GM23338 (cell line): ENCODE measurements around the gene CNNM3. TPM values are rescaled to one million over a fixed set of nuclear protein-coding genes. Genes with fewer than 3 reads are reported as not detected.

Experiments used
- ATAC-seq: fragments of 200-7000 bp; cut with Tn5 transposase; 3 replicates; pipeline ENCODE4 v1.9.1; 2020
- DNase-seq: peaks from one replicate; pipeline ENCODE4 v3.0.0-alpha.2; 2015; ENCODE audit warnings: low spot score
- H2AFZ ChIP-seq: fragments of 200-600 bp; sonication (generic); 2 replicates; pipeline ENCODE4 v1.8.0; 2016; ENCODE audit warnings: antibody characterized with exemption, mild to moderate bottlenecking, moderate library complexity
- H3F3A ChIP-seq: fragments of 200-600 bp; sonication (generic); replicated peaks from 2 replicates; pipeline ENCODE4 v1.8.0; 2017; ENCODE audit warnings: antibody characterized with exemption, mixed run types, low read depth
- H3K27ac ChIP-seq: fragments of 200-600 bp; sonication (generic); 2 replicates; pipeline ENCODE4 v1.6.1; 2016; ENCODE audit warnings: low read depth
- H3K27me3 ChIP-seq: fragments of 200-600 bp; sonication (generic); 2 replicates; pipeline ENCODE4 v1.8.0; 2016; ENCODE audit warnings: mild to moderate bottlenecking, mixed run types, moderate library complexity; ENCODE audit not compliant: insufficient read depth
- H3K36me3 ChIP-seq: fragments of 200-600 bp; sonication (generic); 2 replicates; pipeline ENCODE4 v1.8.0; 2016; ENCODE audit warnings: mild to moderate bottlenecking; ENCODE audit not compliant: insufficient read depth
- H3K4me1 ChIP-seq: fragments of 200-600 bp; sonication (generic); 2 replicates; pipeline ENCODE4 v1.8.0; 2016; ENCODE audit warnings: mild to moderate bottlenecking, moderate library complexity; ENCODE audit not compliant: insufficient read depth
- H3K4me2 ChIP-seq: fragments of 200-600 bp; sonication (generic); 2 replicates; pipeline ENCODE4 v1.7.1; 2017; ENCODE audit warnings: mixed run types
- H3K4me3 ChIP-seq: fragments of 200-600 bp; sonication (generic); 2 replicates; pipeline ENCODE4 v1.6.1; 2016; ENCODE audit warnings: mixed run types
- H3K79me2 ChIP-seq: fragments of 200-600 bp; sonication (generic); replicated peaks from 2 replicates; pipeline ENCODE4 v1.8.0; 2017; ENCODE audit warnings: mild to moderate bottlenecking; ENCODE audit not compliant: insufficient read depth
- H3K9me2 ChIP-seq: fragments of 200-600 bp; sonication (generic); 2 replicates; pipeline ENCODE4 v1.8.0; 2017; ENCODE audit not compliant: insufficient read depth
- H4K20me1 ChIP-seq: fragments of 200-600 bp; sonication (generic); replicated peaks from 2 replicates; pipeline ENCODE4 v1.8.0; 2017; ENCODE audit warnings: mild to moderate bottlenecking; ENCODE audit not compliant: insufficient read depth
- H3K27ac Mint-ChIP-seq: 2 replicates; pipeline ENCODE4 v1.8.0; 2020; ENCODE audit warnings: inconsistent platforms, mild to moderate bottlenecking, moderate library complexity, mixed read lengths
- H3K27me3 Mint-ChIP-seq: 3 replicates; pipeline ENCODE4 v1.8.0; 2022; ENCODE audit warnings: low read depth, mild to moderate bottlenecking, moderate library complexity, mixed read lengths, inconsistent platforms; ENCODE audit not compliant: insufficient read depth, poor library complexity
- H3K36me3 Mint-ChIP-seq: 3 replicates; pipeline ENCODE4 v1.8.0; 2021; ENCODE audit warnings: low read depth, mild to moderate bottlenecking, inconsistent platforms, moderate library complexity, mixed read lengths
- H3K4me1 Mint-ChIP-seq: 3 replicates; pipeline ENCODE4 v1.8.0; 2020; ENCODE audit warnings: mild to moderate bottlenecking, inconsistent platforms, mixed read lengths
- H3K4me3 Mint-ChIP-seq: 3 replicates; pipeline ENCODE4 v1.8.0; 2021; ENCODE audit warnings: moderate library complexity, mild to moderate bottlenecking, inconsistent platforms, mixed read lengths
- H3K9me3 Mint-ChIP-seq: 3 replicates; pipeline ENCODE4 v1.8.0; 2020; ENCODE audit warnings: moderate library complexity, mild to moderate bottlenecking, inconsistent platforms, mixed read lengths
- CREB1 ChIP-seq: fragments of 250-450 bp; sonication (Bioruptor Pico); IDR thresholded peaks from 2 replicates; pipeline ENCODE4 v1.5.0; 2020; ENCODE audit warnings: low read depth, mild to moderate bottlenecking, moderate library complexity
- ETS1 ChIP-seq: IDR thresholded peaks from 2 replicates; pipeline ENCODE4 v1.6.1; 2016; ENCODE audit warnings: antibody characterized with exemption
- JUNB ChIP-seq: IDR thresholded peaks from one replicate; pipeline ENCODE4 v1.6.1; 2016; ENCODE audit warnings: antibody characterized with exemption; ENCODE audit not compliant: unreplicated experiment
- NANOG ChIP-seq: IDR thresholded peaks from 2 replicates; pipeline ENCODE4 v1.6.1; 2016; ENCODE audit warnings: antibody characterized with exemption, borderline replicate concordance
- POLR2AphosphoS5 ChIP-seq: IDR thresholded peaks from 2 replicates; pipeline ENCODE4 v1.6.1; 2016; ENCODE audit warnings: antibody characterized with exemption, low read depth
- STAT1 ChIP-seq: IDR thresholded peaks from one replicate; pipeline ENCODE4 v1.6.1; 2016; ENCODE audit warnings: antibody characterized with exemption; ENCODE audit not compliant: unreplicated experiment
- ZNF331 ChIP-seq: fragments of 250-450 bp; sonication (Bioruptor Pico); IDR thresholded peaks from 2 replicates; pipeline ENCODE4 v1.5.0; 2020; ENCODE audit warnings: low read depth, mild to moderate bottlenecking, moderate library complexity
- ZNF462 ChIP-seq: fragments of 250-450 bp; sonication (Bioruptor Pico); IDR thresholded peaks from 2 replicates; pipeline ENCODE4 v1.5.0; 2020; ENCODE audit warnings: mild to moderate bottlenecking, moderate library complexity
- polyA plus RNA-seq: library from polyadenylated mRNA; unstranded; fragments of >200 nt; fragmentation: Nextera tagmentation; extraction: Ambion mirVana; gene quantifications from 2 replicates; pipeline ENCODE4 v1.2.1, GENCODE V29; 2016
- total RNA-seq: library from RNA; depleted of rRNA; stranded (reverse); fragments of >200 nt; shearing (Covaris generic); gene quantifications from 2 replicates; pipeline ENCODE4 v1.2.3, GENCODE V29; 2014
- TF ChIP-seq, protein P1 (sequence below): IDR thresholded peaks from one replicate; pipeline ENCODE4 v1.6.1; 2018; ENCODE audit warnings: antibody characterized with exemption; ENCODE audit not compliant: unreplicated experiment

The CNNM3 gene
- total and polyA plus RNA-seq, 2 experiments from 2014 or later, result 5.3 to 25.7 TPM

DNA sequence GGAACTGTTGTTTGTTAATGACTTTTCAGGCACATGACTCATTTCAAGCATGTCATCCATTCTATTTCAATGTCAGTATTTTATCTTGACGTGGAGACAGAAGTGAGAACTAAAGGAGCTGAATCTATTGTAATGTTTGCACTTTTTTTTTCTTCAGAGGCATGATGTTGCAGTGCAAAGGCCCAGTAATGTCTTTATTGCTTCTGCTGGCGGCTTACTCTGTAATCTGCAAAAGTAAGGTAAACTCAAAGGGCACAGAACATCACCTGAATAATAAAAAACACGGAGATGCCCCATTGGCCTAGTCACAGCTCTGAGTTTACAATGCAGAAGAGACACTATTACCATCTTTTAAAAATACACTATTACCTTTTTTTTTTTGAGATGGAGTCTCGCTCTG lies 2.4 kb upstream of the CNNM3 start:
- peaks cover 13% of the 10 kb centered on the region for H3K4me1 Mint-ChIP-seq
- Histone ChIP-seq H3K27me3 (no peaks in the 10 kb centered on the region), H3F3A (peaks cover 6% of the 10 kb centered on the region; the same call in 1 of the 2 replicates), H3K4me3 (no peak overlapping the region), H3K27ac (no peak overlapping the region), H4K20me1 (peaks cover 14% of the 10 kb centered on the region), H3K36me3 (no peaks in the 10 kb centered on the region), H2AFZ (no peak overlapping the region), H3K4me2 (no peak overlapping the region), H3K79me2 (peaks cover 17% of the 10 kb centered on the region), H3K4me1 (peaks cover 19% of the 10 kb centered on the region), H3K9me2 (no peaks in the 10 kb centered on the region)
- H3K9me3 Mint-ChIP-seq, result no peaks in the 10 kb centered on the region
- peaks cover 14% of the 10 kb centered on the region for H3K27me3 Mint-ChIP-seq
- H3K27ac Mint-ChIP-seq, result no peak overlapping the region
- no peak for TF ChIP-seq ETS1
- ATAC-seq, result no peak
- H3K4me3 Mint-ChIP-seq, result no peak overlapping the region
- DNase-seq, result no peak
- H3K36me3 Mint-ChIP-seq, result peaks cover 11% of the 10 kb centered on the region

DNA sequence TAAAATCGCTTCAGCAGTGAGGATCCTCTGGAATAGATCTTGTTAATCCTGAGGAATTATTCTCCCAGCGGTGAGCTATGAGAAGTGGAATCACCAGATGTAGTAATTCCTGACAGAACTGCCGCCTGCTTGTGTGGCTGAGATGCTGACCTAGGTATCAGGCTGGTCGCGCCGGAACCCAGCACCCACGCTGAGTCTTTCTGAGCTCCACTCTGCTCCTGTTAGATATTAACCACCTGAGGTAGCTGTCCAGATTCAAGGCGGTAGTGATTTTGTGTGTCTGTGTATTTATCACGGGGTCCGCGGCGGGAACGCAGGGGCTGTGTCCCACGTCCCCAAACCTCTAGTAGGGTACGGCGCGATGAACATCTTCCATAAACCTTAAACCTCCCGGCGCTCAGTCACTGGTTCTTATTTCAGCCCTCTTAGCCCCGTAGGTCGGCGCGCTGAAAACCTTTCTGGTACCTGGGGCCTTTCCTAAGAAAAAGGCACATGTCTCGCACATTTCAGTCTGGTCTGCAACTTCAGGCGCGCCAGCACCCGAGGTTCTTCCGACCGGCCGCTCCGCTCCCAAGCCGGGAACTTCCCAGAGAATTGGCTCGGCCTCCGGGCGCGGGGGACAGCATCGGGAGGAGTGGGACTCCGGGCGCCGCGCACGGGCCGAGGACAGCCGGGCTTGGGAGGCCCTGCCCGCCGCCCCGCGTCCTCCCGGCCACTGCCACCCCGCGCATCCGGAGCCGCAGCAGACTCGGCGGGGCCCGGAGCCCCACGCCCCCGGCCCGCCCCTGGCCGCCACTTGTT lies 542 bp upstream of the CNNM3 start:
- Histone ChIP-seq H3K27ac (no peak overlapping the region), H3K4me2 (peak overlapping the region; percentile 97), H3K4me3 (peak overlapping the region; percentile 74), H3K36me3 (no peaks in the 10 kb centered on the region), H3K9me2 (no peaks in the 10 kb centered on the region), H3K27me3 (no peaks in the 10 kb centered on the region), H4K20me1 (peaks cover 29% of the 10 kb centered on the region), H2AFZ (peak overlapping the region; percentile 99), H3K79me2 (peaks cover 36% of the 10 kb centered on the region), H3K4me1 (peaks cover 21% of the 10 kb centered on the region), H3F3A (peaks cover 6% of the 10 kb centered on the region; the same call in 1 of the 2 replicates)
- peaks cover 16% of the 10 kb centered on the region for H3K27me3 Mint-ChIP-seq
- H3K4me3 Mint-ChIP-seq, result peak overlapping the region; percentile 86
- ATAC-seq, result peak; percentile 4
- DNase-seq, result peak; percentile 82
- no peaks in the 10 kb centered on the region for H3K9me3 Mint-ChIP-seq
- peak overlapping the region; percentile 66 for H3K27ac Mint-ChIP-seq
- peaks cover 31% of the 10 kb centered on the region for H3K4me1 Mint-ChIP-seq
- peaks cover 30% of the 10 kb centered on the region for H3K36me3 Mint-ChIP-seq
- no peak for TF ChIP-seq STAT1
- TF ChIP-seq ZNF331 (CRISPR knock-in tag), result no peak
- TF ChIP-seq ZNF462 (CRISPR knock-in tag), result no peak
- TF ChIP-seq, protein P1, sequence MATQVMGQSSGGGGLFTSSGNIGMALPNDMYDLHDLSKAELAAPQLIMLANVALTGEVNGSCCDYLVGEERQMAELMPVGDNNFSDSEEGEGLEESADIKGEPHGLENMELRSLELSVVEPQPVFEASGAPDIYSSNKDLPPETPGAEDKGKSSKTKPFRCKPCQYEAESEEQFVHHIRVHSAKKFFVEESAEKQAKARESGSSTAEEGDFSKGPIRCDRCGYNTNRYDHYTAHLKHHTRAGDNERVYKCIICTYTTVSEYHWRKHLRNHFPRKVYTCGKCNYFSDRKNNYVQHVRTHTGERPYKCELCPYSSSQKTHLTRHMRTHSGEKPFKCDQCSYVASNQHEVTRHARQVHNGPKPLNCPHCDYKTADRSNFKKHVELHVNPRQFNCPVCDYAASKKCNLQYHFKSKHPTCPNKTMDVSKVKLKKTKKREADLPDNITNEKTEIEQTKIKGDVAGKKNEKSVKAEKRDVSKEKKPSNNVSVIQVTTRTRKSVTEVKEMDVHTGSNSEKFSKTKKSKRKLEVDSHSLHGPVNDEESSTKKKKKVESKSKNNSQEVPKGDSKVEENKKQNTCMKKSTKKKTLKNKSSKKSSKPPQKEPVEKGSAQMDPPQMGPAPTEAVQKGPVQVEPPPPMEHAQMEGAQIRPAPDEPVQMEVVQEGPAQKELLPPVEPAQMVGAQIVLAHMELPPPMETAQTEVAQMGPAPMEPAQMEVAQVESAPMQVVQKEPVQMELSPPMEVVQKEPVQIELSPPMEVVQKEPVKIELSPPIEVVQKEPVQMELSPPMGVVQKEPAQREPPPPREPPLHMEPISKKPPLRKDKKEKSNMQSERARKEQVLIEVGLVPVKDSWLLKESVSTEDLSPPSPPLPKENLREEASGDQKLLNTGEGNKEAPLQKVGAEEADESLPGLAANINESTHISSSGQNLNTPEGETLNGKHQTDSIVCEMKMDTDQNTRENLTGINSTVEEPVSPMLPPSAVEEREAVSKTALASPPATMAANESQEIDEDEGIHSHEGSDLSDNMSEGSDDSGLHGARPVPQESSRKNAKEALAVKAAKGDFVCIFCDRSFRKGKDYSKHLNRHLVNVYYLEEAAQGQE, result no peak
- TF ChIP-seq NANOG, result no peak
- no peak for TF ChIP-seq CREB1
- no peak for TF ChIP-seq JUNB
- no peak for TF ChIP-seq POLR2AphosphoS5
